Activated CD8-positive, alpha-beta memory T cell treated with anti-CD3 and anti-CD28 coated beads for 1 hour (primary cell): ENCODE data around the gene CC2D2A.
"Not testable (repeated sequence)": the region's sequence is repeated elsewhere in the genome, so short reads cannot be mapped to it uniquely, and the experiment has no call there.

Source experiments
- DNase-seq, 2 donors: peaks; one replicate each; pipeline ENCODE4 v3.0.0-alpha.2; 2020; ENCODE audit warnings: low read depth in 1 of 2; ENCODE audit errors: extremely low read depth in 1 of 2

CC2D2A gene

GRCh38 chr4:15556511-15557092, 86.9 kb downstream of the CC2D2A start:
- no peak for DNase-seq

GRCh38 chr4:15557786-15558550, 88.3 kb downstream of the CC2D2A start:
- no peak for DNase-seq

- no peak for DNase-seq
These were observed 88.9 kb downstream of the CC2D2A start for GRCh38 chr4:15558561-15558960.

GRCh38 chr4:15562114-15562513, 92.4 kb downstream of the CC2D2A start:
- no peak for DNase-seq

- no peak for DNase-seq
These were observed 92.9 kb downstream of the CC2D2A start for GRCh38 chr4:15562623-15563022.

- no peak for DNase-seq
These were observed 94.2 kb downstream of the CC2D2A start for GRCh38 chr4:15563871-15564270.

GRCh38 chr4:15568821-15569220, 99.1 kb downstream of the CC2D2A start:
- no peak for DNase-seq

GRCh38 chr4:15569746-15570145, 100.1 kb downstream of the CC2D2A start:
- no peak for DNase-seq

GRCh38 chr4:15575966-15576365, 106.3 kb downstream of the CC2D2A start:
- no peak for DNase-seq

- no peak for DNase-seq
These were observed 107.8 kb downstream of the CC2D2A start for GRCh38 chr4:15577508-15577907.

GRCh38 chr4:15584785-15585184, 115.1 kb downstream of the CC2D2A start:
- DNase-seq: no peak

GRCh38 chr4:15585331-15585730, 115.6 kb downstream of the CC2D2A start:
- DNase-seq: no peak

- no peak for DNase-seq
These were observed 116.4 kb downstream of the CC2D2A start for GRCh38 chr4:15586066-15586465.

- DNase-seq: no peak
These were observed 118.0 kb downstream of the CC2D2A start for GRCh38 chr4:15587649-15588048.

- no peak for DNase-seq
These were observed 123.1 kb downstream of the CC2D2A start for GRCh38 chr4:15592799-15593198.

- DNase-seq: no peak
These were observed 129.0 kb downstream of the CC2D2A start for GRCh38 chr4:15598644-15599043.

GRCh38 chr4:15600176-15600575, 130.5 kb downstream of the CC2D2A start:
- DNase-seq: no peak

- DNase-seq: no peak
These were observed 132.2 kb downstream of the CC2D2A start for GRCh38 chr4:15601862-15602261.

- DNase-seq: no peak
These were observed 135.9 kb downstream of the CC2D2A start for GRCh38 chr4:15605537-15605936.

GRCh38 chr4:15610855-15611254, 141.2 kb downstream of the CC2D2A start:
- DNase-seq: no peak

GRCh38 chr4:15612136-15612535, 142.5 kb downstream of the CC2D2A start:
- DNase-seq: no peak

GRCh38 chr4:15614891-15615290, 145.2 kb downstream of the CC2D2A start:
- not testable (repeated sequence) for DNase-seq

GRCh38 chr4:15617407-15617806, 147.7 kb downstream of the CC2D2A start:
- DNase-seq: not testable (repeated sequence)
